ENCODE results near the gene SBK3.
"Not testable (repeated sequence)": the region's sequence is repeated elsewhere in the genome, so short reads cannot be mapped to it uniquely, and the experiment has no call there.

The SBK3 gene

GRCh38 chr19:55545443-55545842 lies at the start of gene SBK3:
SBK3 (minus strand) TSS chr19:55545543; CDS start chr19:55545543, 0 bp downstream.
- no peak for DNase-seq

GRCh38 chr19:55593096-55593772 lies 47.9 kb upstream of the SBK3 start:
- no peak for DNase-seq

- no peak for DNase-seq
These were observed 47.2 kb upstream of the SBK3 start for GRCh38 chr19:55592391-55593090.

GRCh38 chr19:55591555-55591954 lies 46.2 kb upstream of the SBK3 start:
- DNase-seq: no peak

GRCh38 chr19:55590617-55591016 lies 45.3 kb upstream of the SBK3 start:
- no peak for DNase-seq

GRCh38 chr19:55590109-55590508 lies 44.8 kb upstream of the SBK3 start:
- no peak for DNase-seq

GRCh38 chr19:55588738-55589137 lies 43.4 kb upstream of the SBK3 start:
- no peak for DNase-seq

GRCh38 chr19:55586976-55587668 lies 41.8 kb upstream of the SBK3 start:
- DNase-seq: peak; percentile 90

- DNase-seq: peak; percentile 30
These were observed 40.5 kb upstream of the SBK3 start for GRCh38 chr19:55585658-55586339.

- DNase-seq: no peak
These were observed 39.5 kb upstream of the SBK3 start for GRCh38 chr19:55584871-55585270.

GRCh38 chr19:55583897-55584296 lies 38.6 kb upstream of the SBK3 start:
- not testable (repeated sequence) for DNase-seq

- not testable (repeated sequence) for DNase-seq
These were observed 36.9 kb upstream of the SBK3 start for GRCh38 chr19:55582284-55582683.

- DNase-seq: no peak
These were observed 36.5 kb upstream of the SBK3 start for GRCh38 chr19:55581823-55582223.

- DNase-seq: no peak
These were observed 35.9 kb upstream of the SBK3 start for GRCh38 chr19:55581145-55581822.

- peak; percentile 71 for DNase-seq
These were observed 35.3 kb upstream of the SBK3 start, which contains the start of gene ZNF579 for GRCh38 chr19:55580628-55581144. ZNF579 (minus strand) TSS chr19:55580848; CDS start chr19:55579639, 1,209 bp downstream.

GRCh38 chr19:55579766-55580621 lies 34.7 kb upstream of the SBK3 start:
- no peak for DNase-seq

GRCh38 chr19:55578761-55579747 lies 33.7 kb upstream of the SBK3 start:
- DNase-seq: no peak

GRCh38 chr19:55578031-55578760 lies 32.9 kb upstream of the SBK3 start:
- no peak for DNase-seq

GRCh38 chr19:55576746-55577145 lies 31.4 kb upstream of the SBK3 start:
- DNase-seq: no peak

All from activated gamma-delta T cell treated with Interleukin-2 at 50 U/mL for 16 hours (primary cell).